GM12864 (cell line): Measurements from ENCODE around the gene NFIB.

Experiments
- DNase-seq: peaks from one replicate; pipeline ENCODE4 v3.0.0-alpha.2; 2011; ENCODE audit warnings: low read depth
- H3K4me3 ChIP-seq: 2 replicates; pipeline ENCODE4 v1.5.1; 2011; ENCODE audit warnings: mild to moderate bottlenecking, low read depth, low read length, control low read depth
- TF ChIP-seq, protein P1 (sequence below): IDR thresholded peaks from 2 replicates; pipeline ENCODE4 v1.5.1; 2011; ENCODE audit warnings: low read depth, mild to moderate bottlenecking, moderate library complexity, low read length, control low read depth, inconsistent platforms; ENCODE audit errors: missing control alignments

NFIB gene

GRCh38 chr9:14238518-14238917, 75.4 kb downstream of the NFIB start:
- TF ChIP-seq, protein P1, sequence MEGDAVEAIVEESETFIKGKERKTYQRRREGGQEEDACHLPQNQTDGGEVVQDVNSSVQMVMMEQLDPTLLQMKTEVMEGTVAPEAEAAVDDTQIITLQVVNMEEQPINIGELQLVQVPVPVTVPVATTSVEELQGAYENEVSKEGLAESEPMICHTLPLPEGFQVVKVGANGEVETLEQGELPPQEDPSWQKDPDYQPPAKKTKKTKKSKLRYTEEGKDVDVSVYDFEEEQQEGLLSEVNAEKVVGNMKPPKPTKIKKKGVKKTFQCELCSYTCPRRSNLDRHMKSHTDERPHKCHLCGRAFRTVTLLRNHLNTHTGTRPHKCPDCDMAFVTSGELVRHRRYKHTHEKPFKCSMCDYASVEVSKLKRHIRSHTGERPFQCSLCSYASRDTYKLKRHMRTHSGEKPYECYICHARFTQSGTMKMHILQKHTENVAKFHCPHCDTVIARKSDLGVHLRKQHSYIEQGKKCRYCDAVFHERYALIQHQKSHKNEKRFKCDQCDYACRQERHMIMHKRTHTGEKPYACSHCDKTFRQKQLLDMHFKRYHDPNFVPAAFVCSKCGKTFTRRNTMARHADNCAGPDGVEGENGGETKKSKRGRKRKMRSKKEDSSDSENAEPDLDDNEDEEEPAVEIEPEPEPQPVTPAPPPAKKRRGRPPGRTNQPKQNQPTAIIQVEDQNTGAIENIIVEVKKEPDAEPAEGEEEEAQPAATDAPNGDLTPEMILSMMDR: no peak
- DNase-seq: no peak
- no peak overlapping the region for H3K4me3 ChIP-seq

GRCh38 chr9:14238079-14238478, 75.9 kb downstream of the NFIB start:
- H3K4me3 ChIP-seq: no peak overlapping the region
- no peak for DNase-seq
- TF ChIP-seq, protein P1: no peak

DNA sequence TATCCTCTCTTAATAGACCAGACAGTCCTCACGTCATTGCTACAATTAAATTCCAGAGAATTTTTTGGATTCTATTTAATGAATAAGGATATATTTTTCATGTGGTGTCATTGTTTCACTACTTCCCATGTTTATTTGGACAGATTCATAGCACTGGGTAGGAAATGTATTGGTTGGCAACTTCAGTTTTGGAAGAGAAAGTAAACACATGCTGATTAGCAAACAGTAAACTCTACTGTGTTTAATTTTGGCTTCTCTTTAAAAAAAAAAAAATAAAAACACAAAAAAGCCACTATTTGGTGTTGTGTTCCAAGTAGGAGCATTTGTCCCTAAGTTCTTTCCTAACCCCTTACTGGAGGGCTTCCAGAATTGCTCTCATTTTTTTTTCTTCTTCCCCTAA, 77.3 kb downstream of the NFIB start:
- DNase-seq: no peak
- TF ChIP-seq, protein P1: no peak

GRCh38 chr9:14232111-14232510, 81.8 kb downstream of the NFIB start:
- no peak overlapping the region for H3K4me3 ChIP-seq
- DNase-seq: no peak
- TF ChIP-seq, protein P1: no peak

More for the DNA sequence above, 77.3 kb downstream of the NFIB start:
- no peak overlapping the region for H3K4me3 ChIP-seq

GRCh38 chr9:14231196-14231990, 82.5 kb downstream of the NFIB start:
- no peak for DNase-seq
- no peak overlapping the region for H3K4me3 ChIP-seq
- TF ChIP-seq, protein P1: no peak

DNA sequence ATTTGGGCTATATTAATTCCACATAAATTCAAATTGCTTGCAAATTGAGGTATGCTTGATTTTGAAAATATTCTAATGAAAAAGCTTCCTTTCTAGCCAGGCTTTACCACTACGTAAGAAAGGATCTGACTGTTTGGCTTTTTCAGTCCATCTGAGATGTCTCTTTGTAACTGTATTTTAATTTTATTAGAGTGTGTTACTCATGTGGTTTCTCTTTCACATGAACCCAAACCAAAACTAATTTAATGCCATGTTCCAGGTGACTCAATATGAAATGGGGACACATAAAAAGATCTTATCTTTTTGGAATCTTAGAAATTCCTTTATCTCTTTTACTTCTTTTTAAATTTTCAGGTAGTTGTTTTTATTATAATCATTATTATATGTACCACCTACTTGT, 85.3 kb downstream of the NFIB start:
- TF ChIP-seq, protein P1: no peak
- H3K4me3 ChIP-seq: no peak overlapping the region
- DNase-seq: no peak
